Measurements from ENCODE around the gene ATP2B2. TPM values are rescaled to one million over a fixed set of nuclear protein-coding genes. Genes with fewer than 3 reads are reported as not detected.

ATP2B2 gene
- total RNA-seq, 1 donor from 2014 or later, result not detected

DNA sequence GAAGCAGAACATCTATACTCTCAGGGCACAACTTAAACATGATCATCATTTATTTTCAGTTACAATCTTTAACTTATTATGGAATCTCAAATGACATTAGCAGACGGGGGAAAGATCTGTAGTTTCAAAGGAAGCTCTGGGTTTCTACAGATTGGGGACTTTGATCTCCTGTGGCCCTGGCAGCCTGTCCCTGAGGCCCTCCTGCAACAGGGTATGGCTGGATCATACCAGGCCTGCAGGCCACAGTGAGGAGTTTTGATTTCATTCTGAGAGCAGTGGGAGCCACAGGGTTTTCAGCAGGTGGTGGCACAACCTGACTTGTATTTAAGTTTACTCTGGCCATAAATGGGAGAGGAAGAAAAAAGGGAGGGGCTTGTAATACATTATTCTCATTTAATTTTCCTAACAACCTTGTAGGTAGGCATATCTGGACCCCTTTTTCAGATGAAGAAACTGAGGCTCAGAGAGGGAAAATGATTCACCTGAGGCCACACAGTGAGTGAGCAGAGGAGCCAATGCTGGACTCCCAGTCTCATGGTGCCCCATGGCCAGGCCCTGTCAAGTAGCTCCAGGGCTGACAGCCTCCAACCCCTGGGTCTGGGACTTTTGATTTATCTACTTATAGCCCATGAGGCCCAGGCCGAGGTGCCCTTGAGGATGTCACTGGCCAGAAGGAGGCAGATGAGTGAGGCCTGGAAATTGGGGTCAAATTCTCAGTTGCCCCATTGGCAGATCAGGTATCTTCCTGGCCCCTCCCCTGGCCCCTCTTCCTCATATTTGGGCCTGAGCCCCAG is 71.0 kb downstream of the ATP2B2 start:
- TF ChIP-seq, protein P1, sequence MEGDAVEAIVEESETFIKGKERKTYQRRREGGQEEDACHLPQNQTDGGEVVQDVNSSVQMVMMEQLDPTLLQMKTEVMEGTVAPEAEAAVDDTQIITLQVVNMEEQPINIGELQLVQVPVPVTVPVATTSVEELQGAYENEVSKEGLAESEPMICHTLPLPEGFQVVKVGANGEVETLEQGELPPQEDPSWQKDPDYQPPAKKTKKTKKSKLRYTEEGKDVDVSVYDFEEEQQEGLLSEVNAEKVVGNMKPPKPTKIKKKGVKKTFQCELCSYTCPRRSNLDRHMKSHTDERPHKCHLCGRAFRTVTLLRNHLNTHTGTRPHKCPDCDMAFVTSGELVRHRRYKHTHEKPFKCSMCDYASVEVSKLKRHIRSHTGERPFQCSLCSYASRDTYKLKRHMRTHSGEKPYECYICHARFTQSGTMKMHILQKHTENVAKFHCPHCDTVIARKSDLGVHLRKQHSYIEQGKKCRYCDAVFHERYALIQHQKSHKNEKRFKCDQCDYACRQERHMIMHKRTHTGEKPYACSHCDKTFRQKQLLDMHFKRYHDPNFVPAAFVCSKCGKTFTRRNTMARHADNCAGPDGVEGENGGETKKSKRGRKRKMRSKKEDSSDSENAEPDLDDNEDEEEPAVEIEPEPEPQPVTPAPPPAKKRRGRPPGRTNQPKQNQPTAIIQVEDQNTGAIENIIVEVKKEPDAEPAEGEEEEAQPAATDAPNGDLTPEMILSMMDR (IDR thresholded peaks at IDR 0.05; ENCODE audit: insufficient read depth, low read length, poor library complexity, severe bottlenecking), result no peak
- no peak for DNase-seq (ENCODE audit: low read depth)
- Histone ChIP-seq H3K27me3 (ENCODE audit: control insufficient read depth, insufficient read depth, low read length) (no peaks in the 10 kb centered on the region), H3K36me3 (ENCODE audit: control insufficient read depth, insufficient read depth, low read length) (no peaks in the 10 kb centered on the region), H3K4me3 (ENCODE audit: low read depth, low read length) (no peak overlapping the region)

DNA sequence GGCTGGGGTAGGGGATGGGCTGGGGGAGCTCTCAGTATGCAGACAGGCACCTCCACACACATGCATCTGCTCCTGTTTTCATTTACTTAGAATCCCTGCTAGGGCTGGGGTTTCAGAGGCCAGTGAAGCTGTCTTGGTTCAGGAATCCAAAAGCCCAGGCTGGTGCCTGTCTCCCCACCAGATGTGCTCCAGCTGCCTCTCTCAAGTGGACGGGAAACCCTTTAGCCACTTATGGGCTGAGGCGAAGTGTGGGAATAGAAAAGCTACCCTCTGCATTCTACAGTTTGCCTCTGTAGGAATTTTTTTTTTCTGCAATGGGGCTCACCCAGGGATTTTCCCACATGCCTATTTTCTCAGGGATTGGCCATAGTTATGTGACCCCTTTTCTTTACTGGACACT is 72.5 kb downstream of the ATP2B2 start:
- no peaks in the 10 kb centered on the region for H3K36me3 ChIP-seq (ENCODE audit: control insufficient read depth, insufficient read depth, low read length)
- TF ChIP-seq, protein P1 (IDR thresholded peaks at IDR 0.05; ENCODE audit: insufficient read depth, low read length, poor library complexity, severe bottlenecking), result no peak
- no peaks in the 10 kb centered on the region for H3K27me3 ChIP-seq (ENCODE audit: control insufficient read depth, insufficient read depth, low read length)
- H3K4me3 ChIP-seq (ENCODE audit: low read depth, low read length), result no peak overlapping the region
- no peak for DNase-seq (ENCODE audit: low read depth)

DNA sequence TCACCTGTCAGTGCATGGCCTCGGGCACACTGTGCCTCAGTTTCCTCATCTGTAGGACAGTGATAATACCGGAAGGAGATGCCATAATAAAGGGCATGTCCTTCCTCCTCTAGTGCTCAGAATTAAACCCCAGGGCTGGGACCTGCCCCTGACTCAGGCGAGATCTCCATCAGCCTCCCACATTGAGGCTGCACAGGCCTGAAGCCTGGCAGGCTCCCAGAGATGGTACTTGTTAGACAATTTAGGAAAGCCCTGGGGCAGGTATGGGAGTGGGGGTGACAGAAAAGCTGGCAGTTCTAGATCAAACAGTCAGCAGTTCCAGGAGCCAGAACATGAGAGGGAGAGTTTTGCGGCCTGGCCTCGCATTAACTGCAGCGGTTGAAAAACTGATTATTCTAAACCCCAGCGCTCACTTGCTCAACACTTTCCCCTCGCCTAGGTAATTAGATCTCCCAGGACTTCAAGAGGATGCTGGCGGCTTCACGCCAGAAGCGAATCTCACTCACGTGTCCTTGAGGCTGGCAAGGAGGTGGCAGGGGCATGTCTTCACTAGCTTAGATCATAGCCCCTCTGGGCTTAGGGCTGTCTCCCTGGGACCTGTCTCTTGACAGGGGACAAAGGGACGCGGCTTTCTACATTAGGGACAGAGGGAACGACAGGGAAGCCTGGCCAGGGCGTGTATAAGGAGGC is 73.1 kb downstream of the ATP2B2 start:
- no peak for DNase-seq (ENCODE audit: low read depth)
- H3K36me3 ChIP-seq (ENCODE audit: control insufficient read depth, insufficient read depth, low read length), result no peaks in the 10 kb centered on the region
- TF ChIP-seq, protein P1 (IDR thresholded peaks at IDR 0.05; ENCODE audit: insufficient read depth, low read length, poor library complexity, severe bottlenecking), result no peak
- no peak overlapping the region for H3K4me3 ChIP-seq (ENCODE audit: low read depth, low read length)
- no peaks in the 10 kb centered on the region for H3K27me3 ChIP-seq (ENCODE audit: control insufficient read depth, insufficient read depth, low read length)

DNA sequence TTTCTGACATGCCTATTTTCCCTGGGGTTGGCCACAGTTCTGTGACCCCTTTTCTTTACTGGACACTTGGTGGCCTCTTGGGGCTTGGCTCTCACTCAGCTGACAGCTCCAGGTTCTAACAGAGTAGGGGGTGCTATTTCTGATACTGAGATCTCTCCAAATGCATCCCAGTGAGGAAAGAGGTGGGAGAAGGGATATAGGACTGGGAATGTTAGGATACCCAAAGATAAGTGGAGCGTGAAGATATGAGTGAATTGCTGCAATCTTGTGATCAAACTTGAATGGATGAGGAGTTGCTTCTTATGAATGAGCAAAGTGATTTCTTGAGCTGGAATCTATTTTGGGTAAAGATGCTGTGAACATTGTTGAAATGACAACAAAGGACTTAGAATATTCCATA is 74.6 kb downstream of the ATP2B2 start:
- no peaks in the 10 kb centered on the region for H3K36me3 ChIP-seq (ENCODE audit: control insufficient read depth, insufficient read depth, low read length)
- H3K4me3 ChIP-seq (ENCODE audit: low read depth, low read length), result no peak overlapping the region
- TF ChIP-seq, protein P1 (IDR thresholded peaks at IDR 0.05; ENCODE audit: insufficient read depth, low read length, poor library complexity, severe bottlenecking), result no peak
- no peak for DNase-seq (ENCODE audit: low read depth)
- peaks cover under 1% of the 10 kb centered on the region for H3K27me3 ChIP-seq (ENCODE audit: control insufficient read depth, insufficient read depth, low read length)

DNA sequence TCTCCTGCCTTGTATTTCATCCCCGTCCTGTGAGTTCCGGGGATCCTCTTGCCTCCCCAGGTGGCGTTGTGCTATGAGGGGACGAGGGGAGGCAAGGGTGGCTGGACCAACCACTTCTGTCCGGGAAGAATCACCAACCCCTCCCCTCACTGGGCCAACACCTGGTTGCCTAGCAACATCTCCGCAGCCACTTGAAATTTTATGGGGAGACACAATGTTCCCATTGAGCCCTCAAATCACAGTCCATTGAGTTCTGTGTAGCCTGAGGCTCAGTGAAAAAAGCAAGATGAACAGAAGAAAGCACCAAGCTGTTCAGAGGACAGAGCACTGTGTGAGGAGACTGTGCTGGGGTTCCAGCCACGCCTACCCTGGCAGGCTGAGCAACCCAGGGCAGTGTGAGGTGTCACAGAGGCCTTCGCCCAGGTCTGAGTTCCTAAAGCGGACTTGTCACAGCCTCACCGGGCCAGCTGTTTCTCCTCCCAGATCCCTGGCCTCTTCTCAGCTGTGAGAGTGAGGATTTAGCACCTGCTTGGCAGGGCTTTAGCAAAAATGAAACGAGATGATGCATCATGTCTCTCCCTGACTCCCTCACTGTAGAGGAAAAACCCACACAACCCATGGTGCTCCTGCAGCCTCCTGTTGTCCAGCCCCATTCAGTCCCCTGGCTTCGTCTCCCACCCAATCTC is 76.8 kb downstream of the ATP2B2 start:
- no peak for DNase-seq (ENCODE audit: low read depth)

More for the DNA sequence above, 76.8 kb downstream of the ATP2B2 start:
- H3K36me3 ChIP-seq (ENCODE audit: control insufficient read depth, insufficient read depth, low read length), result no peaks in the 10 kb centered on the region
- H3K4me3 ChIP-seq (ENCODE audit: low read depth, low read length), result no peak overlapping the region
- TF ChIP-seq, protein P1 (IDR thresholded peaks at IDR 0.05; ENCODE audit: insufficient read depth, low read length, poor library complexity, severe bottlenecking), result no peak
- H3K27me3 ChIP-seq (ENCODE audit: control insufficient read depth, insufficient read depth, low read length), result peaks cover 4% of the 10 kb centered on the region
